ENCODE data around the gene USP49.

DNA sequence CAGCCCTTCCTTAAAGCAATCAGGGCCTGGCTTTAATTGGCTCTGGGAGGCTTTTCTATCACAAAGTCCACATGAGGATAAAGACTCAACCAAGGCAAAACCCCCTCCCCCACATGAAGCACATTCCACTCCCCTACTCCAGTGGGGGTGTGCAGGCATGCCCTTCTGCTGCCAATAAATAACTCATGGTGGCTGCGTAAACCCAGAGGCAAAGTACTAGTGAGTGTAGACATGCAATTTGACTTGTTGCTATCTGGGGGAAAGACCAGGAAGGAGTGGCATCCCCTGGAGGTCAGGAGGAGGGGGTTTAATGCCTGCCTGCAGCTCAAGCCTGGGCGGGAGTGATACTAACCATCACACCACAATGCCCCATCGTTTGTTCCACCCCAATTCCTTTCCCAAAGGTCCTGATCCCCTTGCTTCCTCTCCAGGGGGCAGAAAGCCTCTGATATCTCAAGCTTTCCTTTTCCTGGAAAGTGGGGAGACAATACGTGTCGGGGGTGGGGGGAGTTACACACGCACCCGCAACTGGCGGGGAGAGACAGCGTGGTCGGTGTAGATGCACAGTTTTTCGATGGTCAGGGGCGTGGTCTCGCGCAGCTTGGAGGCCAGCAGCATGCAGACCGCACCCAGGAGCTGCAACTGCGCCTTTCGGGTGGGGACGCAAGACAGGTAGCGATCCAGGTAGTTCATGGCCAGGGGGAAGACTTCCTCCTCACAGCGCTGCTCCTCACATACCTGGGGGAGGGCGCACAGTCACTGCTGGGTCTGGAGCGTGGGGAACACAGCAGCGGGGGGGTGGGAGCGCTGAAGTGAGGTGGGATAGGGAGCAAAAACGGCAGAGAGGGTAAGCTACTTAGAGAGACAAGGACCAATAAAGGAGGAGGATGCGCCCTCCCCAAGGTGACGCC lies 44.9 kb upstream of the USP49 start:
- TF ChIP-seq POLR2A (IDR thresholded peaks at IDR 0.05) (no peak), EP300 (IDR thresholded peaks at IDR 0.05) (no peak)
- TF ChIP-seq, protein P1, sequence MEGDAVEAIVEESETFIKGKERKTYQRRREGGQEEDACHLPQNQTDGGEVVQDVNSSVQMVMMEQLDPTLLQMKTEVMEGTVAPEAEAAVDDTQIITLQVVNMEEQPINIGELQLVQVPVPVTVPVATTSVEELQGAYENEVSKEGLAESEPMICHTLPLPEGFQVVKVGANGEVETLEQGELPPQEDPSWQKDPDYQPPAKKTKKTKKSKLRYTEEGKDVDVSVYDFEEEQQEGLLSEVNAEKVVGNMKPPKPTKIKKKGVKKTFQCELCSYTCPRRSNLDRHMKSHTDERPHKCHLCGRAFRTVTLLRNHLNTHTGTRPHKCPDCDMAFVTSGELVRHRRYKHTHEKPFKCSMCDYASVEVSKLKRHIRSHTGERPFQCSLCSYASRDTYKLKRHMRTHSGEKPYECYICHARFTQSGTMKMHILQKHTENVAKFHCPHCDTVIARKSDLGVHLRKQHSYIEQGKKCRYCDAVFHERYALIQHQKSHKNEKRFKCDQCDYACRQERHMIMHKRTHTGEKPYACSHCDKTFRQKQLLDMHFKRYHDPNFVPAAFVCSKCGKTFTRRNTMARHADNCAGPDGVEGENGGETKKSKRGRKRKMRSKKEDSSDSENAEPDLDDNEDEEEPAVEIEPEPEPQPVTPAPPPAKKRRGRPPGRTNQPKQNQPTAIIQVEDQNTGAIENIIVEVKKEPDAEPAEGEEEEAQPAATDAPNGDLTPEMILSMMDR (IDR thresholded peaks at IDR 0.05): no peak
